ENCODE measurements around the gene KAZN.

KAZN gene

DNA sequence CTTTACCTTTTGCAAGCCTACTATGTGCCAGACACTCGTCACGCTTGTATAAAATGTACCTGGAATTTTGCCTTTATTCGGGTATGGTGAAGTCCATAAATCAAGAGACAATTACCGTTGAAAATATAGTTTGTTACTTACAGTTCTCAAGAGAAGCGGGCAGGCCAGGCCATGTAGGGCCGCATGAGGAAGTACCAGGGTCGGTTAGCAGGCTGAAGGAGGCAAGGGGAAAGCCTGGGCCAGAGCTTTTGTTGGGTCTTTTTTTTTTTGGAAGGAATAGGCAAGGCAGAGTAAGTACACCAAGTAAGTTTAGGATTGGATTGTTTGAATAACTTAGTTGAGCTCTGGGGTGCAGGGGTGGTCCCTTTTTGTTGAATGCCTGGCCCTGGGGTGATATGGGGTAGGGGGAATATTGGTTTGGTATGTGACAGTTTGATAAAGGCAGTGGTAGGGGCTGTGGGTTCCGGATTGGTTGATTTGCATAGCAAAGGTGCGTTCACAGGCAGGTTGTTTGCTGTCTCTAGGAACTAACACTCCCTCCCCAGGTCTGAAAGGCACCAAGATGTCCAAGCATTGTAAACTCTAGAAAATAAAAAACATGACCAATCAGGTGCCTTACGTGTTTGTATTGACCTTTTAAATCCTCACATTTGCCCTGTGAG, 80.7 kb downstream of the KAZN start:
- Histone ChIP-seq H2BK120ac (ENCODE audit: insufficient read depth, low read length, poor library complexity) (no peak overlapping the region), H3K14ac (ENCODE audit: low read length) (no peak overlapping the region), H3K4ac (ENCODE audit: low read depth, low read length) (no peak overlapping the region), H4K8ac (ENCODE audit: low read depth, low read length) (no peak overlapping the region), H3K9me3 (ENCODE audit: insufficient read depth, low read depth, low read length) (peaks cover 3% of the 10 kb centered on the region), H3K27ac (ENCODE audit: low read depth, low read length) (no peak overlapping the region), H3K9ac (ENCODE audit: low read length) (no peak overlapping the region), H3K18ac (ENCODE audit: low read length) (no peak overlapping the region), H3K79me2 (ENCODE audit: control insufficient read depth, insufficient read depth, low read length, poor library complexity) (no peaks in the 10 kb centered on the region), H3K4me2 (ENCODE audit: low read length) (no peak overlapping the region), H3K36me3 (ENCODE audit: control insufficient read depth in 1 of 2, insufficient read depth in 2 of 2, low read length in 2 of 2) (no peaks in the 10 kb centered on the region), H4K91ac (ENCODE audit: low read depth, low read length) (no peak overlapping the region), H4K12ac (ENCODE audit: low read depth, low read length) (no peak overlapping the region), H3K4me3 (ENCODE audit: low read depth, low read length) (no peak overlapping the region), H3K27me3 (ENCODE audit: insufficient read depth, low read length) (no peaks in the 10 kb centered on the region), H2AFZ (ENCODE audit: insufficient read depth, low read length, poor library complexity) (no peak overlapping the region), H2BK5ac (ENCODE audit: low read depth, low read length, poor library complexity) (no peak overlapping the region), H2BK12ac (ENCODE audit: low read length) (no peak overlapping the region), H3K23ac (ENCODE audit: low read length) (no peak overlapping the region), H3K79me1 (ENCODE audit: low read length) (no peaks in the 10 kb centered on the region), H2AK5ac (ENCODE audit: low read length) (no peak overlapping the region), H3K4me1 (ENCODE audit: control insufficient read depth in 1 of 2, insufficient read depth in 2 of 2, low read length in 2 of 2) (peaks cover 3 to 9% of the 10 kb centered on the region in 2 experiments)
- no peak for DNase-seq
- WGBS (ENCODE audit: extremely low coverage, insufficient coverage, insufficient read length): no CpG with 5 or more reads among the region's 10 CpGs

DNA sequence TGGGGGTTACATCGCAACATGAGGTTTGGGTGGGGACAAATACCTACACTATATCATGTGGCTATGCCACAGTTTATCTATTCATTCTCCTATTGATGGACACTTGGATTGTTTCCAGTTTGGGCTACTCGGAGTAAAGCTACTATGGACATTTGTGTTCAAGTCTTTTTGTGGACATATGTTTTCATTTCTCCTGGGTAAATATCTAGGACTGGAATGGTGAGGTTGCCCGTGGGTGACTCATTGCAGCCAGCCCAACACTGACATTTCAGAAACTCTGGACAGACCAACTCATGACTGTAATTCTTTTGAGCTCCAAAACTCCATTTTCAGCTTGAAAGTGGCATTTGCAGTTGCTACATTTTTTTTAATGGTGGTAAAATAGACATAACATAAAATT, 82.7 kb downstream of the KAZN start:
- Histone ChIP-seq H2BK120ac (ENCODE audit: insufficient read depth, low read length, poor library complexity) (no peak overlapping the region), H2AK5ac (ENCODE audit: low read length) (no peak overlapping the region), H3K18ac (ENCODE audit: low read length) (no peak overlapping the region)

DNA sequence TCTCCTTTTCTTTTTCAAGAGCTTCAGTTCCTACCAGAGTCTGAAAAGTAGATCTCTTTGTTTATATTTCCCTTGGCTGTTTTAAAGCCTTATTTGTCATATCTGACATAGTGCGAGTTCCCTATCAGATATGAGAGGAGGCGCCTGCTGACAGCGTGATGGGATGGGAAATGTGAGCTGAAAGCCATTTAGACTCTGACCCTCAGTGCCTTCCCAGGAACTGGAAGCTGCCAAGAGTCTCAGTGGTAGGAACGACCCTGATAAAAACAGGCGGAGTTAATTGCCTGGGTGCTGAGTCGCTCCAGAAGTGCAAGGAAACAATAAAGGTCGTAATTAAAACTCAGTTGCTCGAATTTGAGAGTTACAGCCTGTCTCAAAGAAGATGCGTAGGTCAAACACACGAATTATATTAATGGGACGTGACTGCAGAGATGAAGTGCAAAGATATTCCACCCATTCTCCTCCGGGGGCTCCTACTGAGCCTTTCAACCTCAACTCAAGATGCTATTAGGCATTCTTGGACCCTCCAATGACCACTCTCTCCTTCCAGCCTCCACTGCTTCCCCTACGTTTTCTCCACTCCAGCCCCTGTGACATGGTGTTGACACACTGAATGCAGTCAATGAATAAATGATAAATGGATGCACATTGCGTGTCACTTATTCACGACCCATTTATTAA, 84.6 kb downstream of the KAZN start:
- DNase-seq: no peak
- Histone ChIP-seq H4K12ac (ENCODE audit: low read depth, low read length) (no peak overlapping the region), H2BK5ac (ENCODE audit: low read depth, low read length, poor library complexity) (no peak overlapping the region), H4K8ac (ENCODE audit: low read depth, low read length) (no peak overlapping the region), H3K79me1 (ENCODE audit: low read length) (no peaks in the 10 kb centered on the region), H3K79me2 (ENCODE audit: control insufficient read depth, insufficient read depth, low read length, poor library complexity) (no peaks in the 10 kb centered on the region), H3K4me1 (ENCODE audit: control insufficient read depth in 1 of 2, insufficient read depth in 2 of 2, low read length in 2 of 2) (peaks cover 0 to 3% of the 10 kb centered on the region in 2 experiments), H2BK12ac (ENCODE audit: low read length) (no peak overlapping the region), H2AK5ac (ENCODE audit: low read length) (no peak overlapping the region), H3K27ac (ENCODE audit: low read depth, low read length) (no peak overlapping the region), H3K27me3 (ENCODE audit: insufficient read depth, low read length) (no peaks in the 10 kb centered on the region), H2BK120ac (ENCODE audit: insufficient read depth, low read length, poor library complexity) (no peak overlapping the region), H3K4me3 (ENCODE audit: low read depth, low read length) (no peak overlapping the region), H3K36me3 (ENCODE audit: control insufficient read depth in 1 of 2, insufficient read depth in 2 of 2, low read length in 2 of 2) (no peaks in the 10 kb centered on the region), H3K9ac (ENCODE audit: low read length) (no peak overlapping the region), H3K23ac (ENCODE audit: low read length) (no peak overlapping the region), H3K4ac (ENCODE audit: low read depth, low read length) (no peak overlapping the region), H3K14ac (ENCODE audit: low read length) (no peak overlapping the region), H3K9me3 (ENCODE audit: insufficient read depth, low read depth, low read length) (peaks cover 3% of the 10 kb centered on the region), H4K91ac (ENCODE audit: low read depth, low read length) (no peak overlapping the region), H3K4me2 (ENCODE audit: low read length) (no peak overlapping the region), H3K18ac (ENCODE audit: low read length) (no peak overlapping the region), H2AFZ (ENCODE audit: insufficient read depth, low read length, poor library complexity) (no peak overlapping the region)
- WGBS (ENCODE audit: extremely low coverage, insufficient coverage, insufficient read length): no CpG with 5 or more reads among the region's 15 CpGs

More for the DNA sequence above, 82.7 kb downstream of the KAZN start:
- Histone ChIP-seq H3K4ac (ENCODE audit: low read depth, low read length) (no peak overlapping the region), H3K4me2 (ENCODE audit: low read length) (no peak overlapping the region), H3K27me3 (ENCODE audit: insufficient read depth, low read length) (no peaks in the 10 kb centered on the region), H4K8ac (ENCODE audit: low read depth, low read length) (no peak overlapping the region), H3K14ac (ENCODE audit: low read length) (no peak overlapping the region), H3K23ac (ENCODE audit: low read length) (no peak overlapping the region), H3K79me2 (ENCODE audit: control insufficient read depth, insufficient read depth, low read length, poor library complexity) (no peaks in the 10 kb centered on the region), H2BK5ac (ENCODE audit: low read depth, low read length, poor library complexity) (no peak overlapping the region), H3K9me3 (ENCODE audit: insufficient read depth, low read depth, low read length) (peaks cover 4% of the 10 kb centered on the region), H3K4me3 (ENCODE audit: low read depth, low read length) (no peak overlapping the region), H3K9ac (ENCODE audit: low read length) (no peak overlapping the region), H4K91ac (ENCODE audit: low read depth, low read length) (no peak overlapping the region), H3K36me3 (ENCODE audit: control insufficient read depth in 1 of 2, insufficient read depth in 2 of 2, low read length in 2 of 2) (no peaks in the 10 kb centered on the region), H3K4me1 (ENCODE audit: control insufficient read depth in 1 of 2, insufficient read depth in 2 of 2, low read length in 2 of 2) (peaks cover 3 to 9% of the 10 kb centered on the region in 2 experiments), H3K27ac (ENCODE audit: low read depth, low read length) (no peak overlapping the region), H2AFZ (ENCODE audit: insufficient read depth, low read length, poor library complexity) (no peak overlapping the region), H3K79me1 (ENCODE audit: low read length) (no peaks in the 10 kb centered on the region), H2BK12ac (ENCODE audit: low read length) (no peak overlapping the region), H4K12ac (ENCODE audit: low read depth, low read length) (no peak overlapping the region)
- WGBS (ENCODE audit: extremely low coverage, insufficient coverage, insufficient read length): no CpG with 5 or more reads among the region's 3 CpGs
- DNase-seq: peak in 1 of 2 donors; percentile 64

GRCh38 chr1:14685078-14685477, 86.6 kb downstream of the KAZN start:
- H3K23ac ChIP-seq (ENCODE audit: low read length): no peak overlapping the region
- peaks cover 3% of the 10 kb centered on the region for H3K9me3 ChIP-seq (ENCODE audit: insufficient read depth, low read depth, low read length)
- no peak for DNase-seq
- H3K4me3 ChIP-seq (ENCODE audit: low read depth, low read length): no peak overlapping the region
- H3K4me2 ChIP-seq (ENCODE audit: low read length): no peak overlapping the region
- H4K8ac ChIP-seq (ENCODE audit: low read depth, low read length): no peak overlapping the region
- H3K4ac ChIP-seq (ENCODE audit: low read depth, low read length): no peak overlapping the region
- H3K9ac ChIP-seq (ENCODE audit: low read length): no peak overlapping the region
- no peak overlapping the region for H4K91ac ChIP-seq (ENCODE audit: low read depth, low read length)
- no peaks in the 10 kb centered on the region for H3K79me2 ChIP-seq (ENCODE audit: control insufficient read depth, insufficient read depth, low read length, poor library complexity)
- H3K27ac ChIP-seq (ENCODE audit: low read depth, low read length): no peak overlapping the region
- H4K12ac ChIP-seq (ENCODE audit: low read depth, low read length): no peak overlapping the region
- no peak overlapping the region for H2BK12ac ChIP-seq (ENCODE audit: low read length)
- no peak overlapping the region for H2AK5ac ChIP-seq (ENCODE audit: low read length)
- H3K18ac ChIP-seq (ENCODE audit: low read length): no peak overlapping the region
- no peak overlapping the region for H2BK120ac ChIP-seq (ENCODE audit: insufficient read depth, low read length, poor library complexity)
- no peak overlapping the region for H3K14ac ChIP-seq (ENCODE audit: low read length)
- H2BK5ac ChIP-seq (ENCODE audit: low read depth, low read length, poor library complexity): no peak overlapping the region
- H3K27me3 ChIP-seq (ENCODE audit: insufficient read depth, low read length): no peaks in the 10 kb centered on the region
- no peaks in the 10 kb centered on the region for H3K4me1 ChIP-seq (ENCODE audit: control insufficient read depth in 1 of 2, insufficient read depth in 2 of 2, low read length in 2 of 2)
- H3K36me3 ChIP-seq (ENCODE audit: control insufficient read depth in 1 of 2, insufficient read depth in 2 of 2, low read length in 2 of 2): no peaks in the 10 kb centered on the region
- no peak overlapping the region for H2AFZ ChIP-seq (ENCODE audit: insufficient read depth, low read length, poor library complexity)
- WGBS (ENCODE audit: extremely low coverage, insufficient coverage, insufficient read length): no CpG with 5 or more reads among the region's 3 CpGs
- H3K79me1 ChIP-seq (ENCODE audit: low read length): no peaks in the 10 kb centered on the region
